Endothelial cell of umbilical vein (primary cell): ENCODE results near the gene CHST7.

Experiments
- CTCF ChIP-seq, 2 donors: IDR thresholded peaks; 1 replicate in 1 of 2; 2 replicates in 1 of 2; pipeline ENCODE4 v1.5.1; 2011; ENCODE audit warnings: low read length in 2 of 2, mild to moderate bottlenecking in 2 of 2, moderate library complexity in 2 of 2, control low read depth in 1 of 2, inconsistent platforms in 1 of 2, low read depth in 1 of 2; ENCODE audit not compliant: insufficient read depth in 1 of 2; ENCODE audit errors: extremely low read depth in 1 of 2
- EZH2 ChIP-seq: IDR thresholded peaks from 2 replicates; pipeline ENCODE4 v1.6.1; 2012; ENCODE audit warnings: borderline replicate concordance, low read depth, mild to moderate bottlenecking, moderate library complexity, low read length, inconsistent platforms; ENCODE audit not compliant: severe bottlenecking
- FOS ChIP-seq: IDR thresholded peaks from 2 replicates; pipeline ENCODE4 v1.6.1; 2011; ENCODE audit warnings: mild to moderate bottlenecking, low read length, moderate library complexity, borderline replicate concordance; ENCODE audit not compliant: insufficient read depth
- GATA2 ChIP-seq: IDR thresholded peaks from 2 replicates; pipeline ENCODE4 v1.7.0; 2011; ENCODE audit warnings: low read depth, mild to moderate bottlenecking, moderate library complexity, mixed read lengths, low read length; ENCODE audit not compliant: insufficient read length, insufficient read depth
- MAX ChIP-seq: IDR thresholded peaks from 2 replicates; pipeline ENCODE4 v1.6.1; 2011; ENCODE audit not compliant: insufficient read depth, insufficient read length
- MYC ChIP-seq: IDR thresholded peaks from one replicate; pipeline ENCODE4 v1.6.1; 2011; ENCODE audit warnings: mild to moderate bottlenecking, low read depth, low read length
- POLR2A ChIP-seq: IDR thresholded peaks from 2 replicates; pipeline ENCODE4 v1.6.1; 2012; ENCODE audit warnings: low read depth, mild to moderate bottlenecking, control low read depth, low read length
- POLR2AphosphoS5 ChIP-seq: IDR thresholded peaks from 2 replicates; pipeline ENCODE4 v1.6.1; 2012; ENCODE audit warnings: low read depth, mild to moderate bottlenecking, control low read depth, low read length, moderate library complexity; ENCODE audit not compliant: insufficient read depth

GRCh38 chrX:46551494-46552128 is 22.0 kb upstream of the CHST7 start:
- no peak for TF ChIP-seq CTCF (IDR thresholded peaks at IDR 0.05; ENCODE audit: extremely low read depth in 1 of 2, insufficient read depth in 1 of 2, low read depth in 1 of 2, low read length in 2 of 2)
- no peak for TF ChIP-seq POLR2A
- TF ChIP-seq MAX: no peak
- TF ChIP-seq EZH2: no peak
- no peak for TF ChIP-seq POLR2AphosphoS5
- no peak for TF ChIP-seq MYC
- TF ChIP-seq FOS: no peak
- no peak for TF ChIP-seq GATA2
